ENCODE results near the gene RAB37. TPM values are rescaled to one million over a fixed set of nuclear protein-coding genes. Genes with fewer than 3 reads are reported as not detected.

Gene RAB37
- total RNA-seq, 2 donors from 2014 or later = 0.89 to 0.90 TPM

GRCh38 chr17:74759941-74760340, 22.9 kb downstream of the RAB37 start:
- Histone ChIP-seq H3K36me3 (no peaks in the 10 kb centered on the region), H3K4me3 (no peak overlapping the region), H3K27me3 (no peaks in the 10 kb centered on the region), H3K27ac (peak overlapping the region; percentile 11 to 55), H3K4me1 (peaks cover 0 to 71% of the 10 kb centered on the region in 2 donors), H3K9me3 (no peaks in the 10 kb centered on the region)
- DNase-seq (ENCODE audit: low spot score) = no peak
- TF ChIP-seq, protein P1, sequence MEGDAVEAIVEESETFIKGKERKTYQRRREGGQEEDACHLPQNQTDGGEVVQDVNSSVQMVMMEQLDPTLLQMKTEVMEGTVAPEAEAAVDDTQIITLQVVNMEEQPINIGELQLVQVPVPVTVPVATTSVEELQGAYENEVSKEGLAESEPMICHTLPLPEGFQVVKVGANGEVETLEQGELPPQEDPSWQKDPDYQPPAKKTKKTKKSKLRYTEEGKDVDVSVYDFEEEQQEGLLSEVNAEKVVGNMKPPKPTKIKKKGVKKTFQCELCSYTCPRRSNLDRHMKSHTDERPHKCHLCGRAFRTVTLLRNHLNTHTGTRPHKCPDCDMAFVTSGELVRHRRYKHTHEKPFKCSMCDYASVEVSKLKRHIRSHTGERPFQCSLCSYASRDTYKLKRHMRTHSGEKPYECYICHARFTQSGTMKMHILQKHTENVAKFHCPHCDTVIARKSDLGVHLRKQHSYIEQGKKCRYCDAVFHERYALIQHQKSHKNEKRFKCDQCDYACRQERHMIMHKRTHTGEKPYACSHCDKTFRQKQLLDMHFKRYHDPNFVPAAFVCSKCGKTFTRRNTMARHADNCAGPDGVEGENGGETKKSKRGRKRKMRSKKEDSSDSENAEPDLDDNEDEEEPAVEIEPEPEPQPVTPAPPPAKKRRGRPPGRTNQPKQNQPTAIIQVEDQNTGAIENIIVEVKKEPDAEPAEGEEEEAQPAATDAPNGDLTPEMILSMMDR (IDR thresholded peaks at IDR 0.05) = no peak

GRCh38 chr17:74760404-74761105, 23.5 kb downstream of the RAB37 start:
- no peaks in the 10 kb centered on the region for H3K36me3 ChIP-seq
- peaks cover 0 to 71% of the 10 kb centered on the region in 2 donors for H3K4me1 ChIP-seq
- no peaks in the 10 kb centered on the region for H3K27me3 ChIP-seq
- DNase-seq (ENCODE audit: low spot score) = no peak
- TF ChIP-seq, protein P1 (IDR thresholded peaks at IDR 0.05) = no peak
- H3K9me3 ChIP-seq = no peaks in the 10 kb centered on the region
- H3K27ac ChIP-seq = peak overlapping the region; percentile 32 to 55
- H3K4me3 ChIP-seq = no peak overlapping the region

DNA sequence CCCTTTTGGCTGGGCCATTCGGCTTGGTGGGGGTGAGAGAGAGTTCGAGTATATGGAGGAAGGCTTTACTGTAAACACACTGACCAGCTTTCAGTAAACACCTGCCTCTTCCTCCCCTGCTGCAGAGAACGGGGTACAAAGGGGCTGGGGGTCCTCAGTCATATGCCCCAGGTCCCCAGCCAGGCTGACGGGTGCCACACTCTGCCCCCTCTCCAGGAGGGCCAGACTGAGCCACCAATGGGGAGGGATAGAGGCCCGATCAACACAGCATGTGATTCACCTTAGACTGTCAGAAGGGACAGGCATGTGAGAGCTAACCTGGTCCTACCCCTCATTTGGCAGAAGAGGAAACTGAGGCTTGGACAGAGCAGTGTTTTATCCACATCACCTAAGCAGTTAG, 24.4 kb downstream of the RAB37 start:
- peaks cover 0 to 71% of the 10 kb centered on the region in 2 donors for H3K4me1 ChIP-seq
- TF ChIP-seq, protein P1 (IDR thresholded peaks at IDR 0.05) = no peak
- H3K36me3 ChIP-seq = no peaks in the 10 kb centered on the region
- DNase-seq (ENCODE audit: low spot score) = no peak
- H3K9me3 ChIP-seq = no peaks in the 10 kb centered on the region
- no peak overlapping the region for H3K4me3 ChIP-seq
- no peaks in the 10 kb centered on the region for H3K27me3 ChIP-seq
- peak overlapping the region in 1 of 2 donors; percentile 55 for H3K27ac ChIP-seq

GRCh38 chr17:74761931-74762330, 24.9 kb downstream of the RAB37 start:
- DNase-seq (ENCODE audit: low spot score) = no peak
- H3K27ac ChIP-seq = no peak overlapping the region
- peaks cover 0 to 69% of the 10 kb centered on the region in 2 donors for H3K4me1 ChIP-seq
- no peaks in the 10 kb centered on the region for H3K27me3 ChIP-seq
- TF ChIP-seq, protein P1 (IDR thresholded peaks at IDR 0.05) = no peak
- H3K36me3 ChIP-seq = no peaks in the 10 kb centered on the region
- H3K9me3 ChIP-seq = no peaks in the 10 kb centered on the region
- H3K4me3 ChIP-seq = no peak overlapping the region

GRCh38 chr17:74763565-74764387, 26.7 kb downstream of the RAB37 start:
- TF ChIP-seq, protein P1 (IDR thresholded peaks at IDR 0.05) = no peak
- Histone ChIP-seq H3K27me3 (no peaks in the 10 kb centered on the region), H3K27ac (no peak overlapping the region), H3K36me3 (no peaks in the 10 kb centered on the region), H3K4me1 (peaks cover 0 to 69% of the 10 kb centered on the region in 2 donors), H3K4me3 (no peak overlapping the region), H3K9me3 (no peaks in the 10 kb centered on the region)
- no peak for DNase-seq (ENCODE audit: low spot score)
